ENCODE measurements around the gene ANAPC16.
"Not testable (repeated sequence)": the region's sequence is repeated elsewhere in the genome, so short reads cannot be mapped to it uniquely, and the experiment has no call there.

The ANAPC16 gene

GRCh38 chr10:72241691-72242252 is 26.0 kb downstream of the ANAPC16 start:
- H3K36me3 ChIP-seq (ENCODE audit: control insufficient read depth, insufficient read depth, low read length): no peaks in the 10 kb centered on the region
- H3K4me3 ChIP-seq (ENCODE audit: low read length): no peak overlapping the region
- no peaks in the 10 kb centered on the region for H3K27me3 ChIP-seq (ENCODE audit: control insufficient read depth, insufficient read depth, low read length)
- H3K27ac ChIP-seq (ENCODE audit: low read length): no peak overlapping the region
- WGBS (ENCODE audit: insufficient coverage, insufficient read length): no CpG with 5 or more reads among the region's 8 CpGs
- H3K9me3 ChIP-seq (ENCODE audit: control insufficient read depth, insufficient read depth, low read length): no peaks in the 10 kb centered on the region
- no peaks in the 10 kb centered on the region for H3K4me1 ChIP-seq (ENCODE audit: control insufficient read depth, insufficient read depth, low read length)
- DNase-seq (ENCODE audit: low read depth, low spot score): no peak

- WGBS (ENCODE audit: insufficient coverage, insufficient read length): no CpG with 5 or more reads among the region's 4 CpGs
- DNase-seq (ENCODE audit: low read depth, low spot score): no peak
- H3K4me1 ChIP-seq (ENCODE audit: control insufficient read depth, insufficient read depth, low read length): no peaks in the 10 kb centered on the region
These were observed 26.9 kb downstream of the ANAPC16 start for GRCh38 chr10:72242675-72243074.

GRCh38 chr10:72243822-72244437 is 28.1 kb downstream of the ANAPC16 start:
- WGBS (ENCODE audit: insufficient coverage, insufficient read length): no CpG with 5 or more reads among the region's 11 CpGs
- H3K36me3 ChIP-seq (ENCODE audit: control insufficient read depth, insufficient read depth, low read length): no peaks in the 10 kb centered on the region
- no peak overlapping the region for H3K4me3 ChIP-seq (ENCODE audit: low read length)
- H3K4me1 ChIP-seq (ENCODE audit: control insufficient read depth, insufficient read depth, low read length): peaks cover 5% of the 10 kb centered on the region; the same call in 1 of the 2 replicates
- H3K27me3 ChIP-seq (ENCODE audit: control insufficient read depth, insufficient read depth, low read length): no peaks in the 10 kb centered on the region
- H3K27ac ChIP-seq (ENCODE audit: low read length): no peak overlapping the region
- DNase-seq (ENCODE audit: low read depth, low spot score): no peak
- no peaks in the 10 kb centered on the region for H3K9me3 ChIP-seq (ENCODE audit: control insufficient read depth, insufficient read depth, low read length)

More at GRCh38 chr10:72242675-72243074, 26.9 kb downstream of the ANAPC16 start:
- Histone ChIP-seq H3K27ac (ENCODE audit: low read length) (no peak overlapping the region), H3K4me3 (ENCODE audit: low read length) (no peak overlapping the region), H3K36me3 (ENCODE audit: control insufficient read depth, insufficient read depth, low read length) (no peaks in the 10 kb centered on the region), H3K27me3 (ENCODE audit: control insufficient read depth, insufficient read depth, low read length) (no peaks in the 10 kb centered on the region), H3K9me3 (ENCODE audit: control insufficient read depth, insufficient read depth, low read length) (no peaks in the 10 kb centered on the region)

GRCh38 chr10:72244573-72245038 is 28.8 kb downstream of the ANAPC16 start:
- no CpG with 5 or more reads among the region's 5 CpGs for WGBS (ENCODE audit: insufficient coverage, insufficient read length)
- Histone ChIP-seq H3K9me3 (ENCODE audit: control insufficient read depth, insufficient read depth, low read length) (no peaks in the 10 kb centered on the region), H3K27ac (ENCODE audit: low read length) (no peak overlapping the region), H3K27me3 (ENCODE audit: control insufficient read depth, insufficient read depth, low read length) (no peaks in the 10 kb centered on the region), H3K4me1 (ENCODE audit: control insufficient read depth, insufficient read depth, low read length) (peaks cover 6% of the 10 kb centered on the region; the same call in 1 of the 2 replicates), H3K4me3 (ENCODE audit: low read length) (no peak overlapping the region), H3K36me3 (ENCODE audit: control insufficient read depth, insufficient read depth, low read length) (no peaks in the 10 kb centered on the region)
- no peak for DNase-seq (ENCODE audit: low read depth, low spot score)

GRCh38 chr10:72245949-72246525 is 30.2 kb downstream of the ANAPC16 start:
- H3K4me1 ChIP-seq (ENCODE audit: control insufficient read depth, insufficient read depth, low read length): peaks cover 6% of the 10 kb centered on the region; the same call in 1 of the 2 replicates
- WGBS (ENCODE audit: insufficient coverage, insufficient read length): no CpG with 5 or more reads among the region's 3 CpGs
- DNase-seq (ENCODE audit: low read depth, low spot score): no peak
- no peak overlapping the region for H3K27ac ChIP-seq (ENCODE audit: low read length)
- H3K4me3 ChIP-seq (ENCODE audit: low read length): no peak overlapping the region
- no peaks in the 10 kb centered on the region for H3K36me3 ChIP-seq (ENCODE audit: control insufficient read depth, insufficient read depth, low read length)
- no peaks in the 10 kb centered on the region for H3K27me3 ChIP-seq (ENCODE audit: control insufficient read depth, insufficient read depth, low read length)
- H3K9me3 ChIP-seq (ENCODE audit: control insufficient read depth, insufficient read depth, low read length): no peaks in the 10 kb centered on the region

- Histone ChIP-seq H3K27ac (ENCODE audit: low read length) (no peak overlapping the region), H3K4me1 (ENCODE audit: control insufficient read depth, insufficient read depth, low read length) (peaks cover 6% of the 10 kb centered on the region; the same call in 1 of the 2 replicates), H3K27me3 (ENCODE audit: control insufficient read depth, insufficient read depth, low read length) (no peaks in the 10 kb centered on the region), H3K9me3 (ENCODE audit: control insufficient read depth, insufficient read depth, low read length) (no peaks in the 10 kb centered on the region), H3K4me3 (ENCODE audit: low read length) (no peak overlapping the region), H3K36me3 (ENCODE audit: control insufficient read depth, insufficient read depth, low read length) (no peaks in the 10 kb centered on the region)
- no CpG with 5 or more reads among the region's 10 CpGs for WGBS (ENCODE audit: insufficient coverage, insufficient read length)
- no peak for DNase-seq (ENCODE audit: low read depth, low spot score)
These were observed 32.8 kb downstream of the ANAPC16 start for GRCh38 chr10:72248468-72249151.

- H3K9me3 ChIP-seq (ENCODE audit: control insufficient read depth, insufficient read depth, low read length); H3K36me3 ChIP-seq (ENCODE audit: control insufficient read depth, insufficient read depth, low read length); H3K4me3 ChIP-seq (ENCODE audit: low read length); H3K4me1 ChIP-seq (ENCODE audit: control insufficient read depth, insufficient read depth, low read length); H3K27ac ChIP-seq (ENCODE audit: low read length); DNase-seq (ENCODE audit: low read depth, low spot score); H3K27me3 ChIP-seq (ENCODE audit: control insufficient read depth, insufficient read depth, low read length): not testable (repeated sequence)
- no CpG with 5 or more reads among the region's 17 CpGs for WGBS (ENCODE audit: insufficient coverage, insufficient read length)
These were observed 33.5 kb downstream of the ANAPC16 start for GRCh38 chr10:72249176-72249862.

GRCh38 chr10:72250666-72251065 is 34.9 kb downstream of the ANAPC16 start:
- no peak for DNase-seq (ENCODE audit: low read depth, low spot score)
- WGBS (ENCODE audit: insufficient coverage, insufficient read length): no CpG with 5 or more reads among the region's 1 CpG
- no peaks in the 10 kb centered on the region for H3K36me3 ChIP-seq (ENCODE audit: control insufficient read depth, insufficient read depth, low read length)
- H3K4me1 ChIP-seq (ENCODE audit: control insufficient read depth, insufficient read depth, low read length): peaks cover 9% of the 10 kb centered on the region; the same call in 1 of the 2 replicates
- no peak overlapping the region for H3K4me3 ChIP-seq (ENCODE audit: low read length)
- H3K9me3 ChIP-seq (ENCODE audit: control insufficient read depth, insufficient read depth, low read length): no peaks in the 10 kb centered on the region
- H3K27me3 ChIP-seq (ENCODE audit: control insufficient read depth, insufficient read depth, low read length): no peaks in the 10 kb centered on the region
- no peak overlapping the region for H3K27ac ChIP-seq (ENCODE audit: low read length)

- Histone ChIP-seq H3K9me3 (ENCODE audit: control insufficient read depth, insufficient read depth, low read length) (no peaks in the 10 kb centered on the region), H3K36me3 (ENCODE audit: control insufficient read depth, insufficient read depth, low read length) (no peaks in the 10 kb centered on the region), H3K4me3 (ENCODE audit: low read length) (no peak overlapping the region), H3K27ac (ENCODE audit: low read length) (no peak overlapping the region), H3K4me1 (ENCODE audit: control insufficient read depth, insufficient read depth, low read length) (peaks cover 9% of the 10 kb centered on the region; the same call in 1 of the 2 replicates), H3K27me3 (ENCODE audit: control insufficient read depth, insufficient read depth, low read length) (no peaks in the 10 kb centered on the region)
- no peak for DNase-seq (ENCODE audit: low read depth, low spot score)
- WGBS (ENCODE audit: insufficient coverage, insufficient read length): no CpG with 5 or more reads among the region's 6 CpGs
These were observed 35.8 kb downstream of the ANAPC16 start for GRCh38 chr10:72251635-72252034.

GRCh38 chr10:72252972-72253371 is 37.2 kb downstream of the ANAPC16 start:
- H3K27ac ChIP-seq (ENCODE audit: low read length): no peak overlapping the region
- no CpG with 5 or more reads among the region's 3 CpGs for WGBS (ENCODE audit: insufficient coverage, insufficient read length)
- H3K27me3 ChIP-seq (ENCODE audit: control insufficient read depth, insufficient read depth, low read length): no peaks in the 10 kb centered on the region

More at GRCh38 chr10:72252972-72253371, 37.2 kb downstream of the ANAPC16 start:
- Histone ChIP-seq H3K9me3 (ENCODE audit: control insufficient read depth, insufficient read depth, low read length) (no peaks in the 10 kb centered on the region), H3K36me3 (ENCODE audit: control insufficient read depth, insufficient read depth, low read length) (no peaks in the 10 kb centered on the region), H3K4me3 (ENCODE audit: low read length) (no peak overlapping the region), H3K4me1 (ENCODE audit: control insufficient read depth, insufficient read depth, low read length) (peaks cover 7% of the 10 kb centered on the region; the same call in 1 of the 2 replicates)
- no peak for DNase-seq (ENCODE audit: low read depth, low spot score)
